ENCODE data around the gene TNFRSF6B.

Gene TNFRSF6B

GRCh38 chr20:63686492-63687321, 9.7 kb upstream of the TNFRSF6B start:
- no peak for DNase-seq

DNA sequence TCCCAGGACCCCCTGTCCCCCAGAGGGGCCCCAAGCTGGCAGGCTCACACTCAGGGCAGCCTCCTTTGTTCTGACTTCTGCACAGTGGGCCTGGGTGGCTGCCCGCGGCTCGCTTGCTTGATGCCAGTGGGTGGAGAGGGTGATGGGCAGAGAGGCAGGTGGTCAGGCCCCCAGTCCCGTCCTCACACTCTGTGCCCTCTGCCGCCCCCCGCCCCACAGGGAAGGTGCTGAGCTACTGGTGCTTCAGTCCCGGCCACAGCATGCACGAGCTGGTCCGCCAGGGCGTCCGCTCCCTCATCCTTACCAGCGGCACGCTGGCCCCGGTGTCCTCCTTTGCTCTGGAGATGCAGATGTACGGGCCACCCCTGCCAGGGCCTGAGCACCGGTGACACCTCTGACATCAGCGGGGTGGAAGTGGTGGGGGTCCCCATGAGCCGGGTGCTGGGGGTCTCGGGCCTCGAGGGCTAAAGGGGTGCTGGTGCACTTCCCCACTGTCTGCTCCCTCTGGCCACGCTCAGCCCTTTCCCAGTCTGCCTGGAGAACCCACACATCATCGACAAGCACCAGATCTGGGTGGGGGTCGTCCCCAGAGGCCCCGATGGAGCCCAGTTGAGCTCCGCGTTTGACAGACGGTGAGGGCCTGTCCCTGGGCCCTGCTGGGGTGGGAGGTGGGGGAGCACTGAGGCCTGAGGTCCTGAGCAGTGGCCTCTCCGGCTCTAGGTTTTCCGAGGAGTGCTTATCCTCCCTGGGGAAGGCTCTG, 8.9 kb upstream of the TNFRSF6B start:
- DNase-seq: no peak

DNA sequence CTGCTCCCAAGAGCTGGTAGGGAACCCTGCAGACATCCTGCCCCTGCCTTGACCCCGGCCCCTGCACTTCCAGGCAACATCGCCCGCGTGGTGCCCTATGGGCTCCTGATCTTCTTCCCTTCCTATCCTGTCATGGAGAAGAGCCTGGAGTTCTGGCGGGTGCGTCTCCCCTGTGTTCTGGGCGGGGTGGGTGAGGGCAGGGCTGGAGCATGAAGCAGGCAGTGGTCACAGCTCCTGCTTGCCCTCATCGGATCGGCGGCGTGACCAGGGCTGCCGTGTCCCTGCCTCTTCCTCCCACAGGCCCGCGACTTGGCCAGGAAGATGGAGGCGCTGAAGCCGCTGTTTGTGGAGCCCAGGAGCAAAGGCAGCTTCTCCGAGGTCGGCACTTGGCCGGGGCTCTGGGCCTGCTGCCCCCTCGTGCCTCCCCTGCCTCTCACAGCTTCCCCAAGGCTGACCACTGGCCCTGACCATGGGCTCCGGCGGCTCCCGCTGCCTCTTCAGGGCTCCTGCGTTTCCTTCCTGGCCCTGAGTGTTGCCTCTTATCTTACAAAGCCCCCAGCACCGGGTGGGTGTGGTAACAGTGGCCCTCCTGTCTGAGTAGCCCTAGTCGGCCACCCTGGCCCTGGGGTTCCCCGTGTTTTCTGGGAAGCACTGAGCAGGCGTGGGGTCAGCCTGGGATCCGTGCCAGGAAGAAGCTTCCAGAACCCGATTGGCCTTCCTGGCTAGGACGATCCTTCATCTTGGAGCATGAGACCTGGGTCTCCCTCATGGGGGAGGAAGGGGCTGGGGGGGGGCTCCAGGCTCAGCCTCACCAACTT, 8.0 kb upstream of the TNFRSF6B start:
- DNase-seq: no peak

DNA sequence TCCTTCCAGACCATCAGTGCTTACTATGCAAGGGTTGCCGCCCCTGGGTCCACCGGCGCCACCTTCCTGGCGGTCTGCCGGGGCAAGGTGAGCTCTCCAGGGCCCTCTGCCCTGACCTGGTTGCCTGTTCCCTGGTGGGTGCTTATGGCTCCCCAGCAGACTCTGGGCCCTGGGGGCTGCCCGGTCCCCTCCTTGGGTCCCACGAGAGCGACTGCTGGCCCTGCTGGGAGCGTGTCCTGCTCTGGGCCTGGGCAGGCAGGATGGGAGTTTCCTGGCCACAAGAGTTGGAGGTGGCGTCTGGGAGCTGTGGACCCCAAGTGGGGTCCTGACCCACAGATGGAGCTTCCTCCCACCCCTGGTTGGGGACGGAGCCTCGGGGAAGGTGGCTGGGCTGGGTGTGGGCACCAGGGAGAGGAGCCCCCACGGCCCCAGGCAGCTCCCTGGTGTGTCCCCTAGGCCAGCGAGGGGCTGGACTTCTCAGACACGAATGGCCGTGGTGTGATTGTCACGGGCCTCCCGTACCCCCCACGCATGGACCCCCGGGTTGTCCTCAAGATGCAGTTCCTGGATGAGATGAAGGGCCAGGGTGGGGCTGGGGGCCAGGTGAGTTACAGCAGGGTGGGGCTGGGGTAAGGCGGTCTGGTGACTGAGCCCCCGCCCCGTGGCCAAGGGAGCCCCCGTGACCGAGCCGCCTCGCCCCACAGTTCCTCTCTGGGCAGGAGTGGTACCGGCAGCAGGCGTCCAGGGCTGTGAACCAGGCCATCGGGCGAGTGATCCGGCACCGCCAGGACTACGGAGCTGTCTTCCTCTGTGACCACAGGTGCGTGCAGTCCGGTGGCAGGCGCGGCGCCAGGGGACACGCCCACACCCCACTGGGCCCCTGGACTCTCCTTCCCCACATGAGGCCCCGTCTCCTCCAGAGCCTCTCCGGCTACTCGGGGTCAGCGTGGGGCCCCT, 7.1 kb upstream of the TNFRSF6B start:
- no peak for DNase-seq

DNA sequence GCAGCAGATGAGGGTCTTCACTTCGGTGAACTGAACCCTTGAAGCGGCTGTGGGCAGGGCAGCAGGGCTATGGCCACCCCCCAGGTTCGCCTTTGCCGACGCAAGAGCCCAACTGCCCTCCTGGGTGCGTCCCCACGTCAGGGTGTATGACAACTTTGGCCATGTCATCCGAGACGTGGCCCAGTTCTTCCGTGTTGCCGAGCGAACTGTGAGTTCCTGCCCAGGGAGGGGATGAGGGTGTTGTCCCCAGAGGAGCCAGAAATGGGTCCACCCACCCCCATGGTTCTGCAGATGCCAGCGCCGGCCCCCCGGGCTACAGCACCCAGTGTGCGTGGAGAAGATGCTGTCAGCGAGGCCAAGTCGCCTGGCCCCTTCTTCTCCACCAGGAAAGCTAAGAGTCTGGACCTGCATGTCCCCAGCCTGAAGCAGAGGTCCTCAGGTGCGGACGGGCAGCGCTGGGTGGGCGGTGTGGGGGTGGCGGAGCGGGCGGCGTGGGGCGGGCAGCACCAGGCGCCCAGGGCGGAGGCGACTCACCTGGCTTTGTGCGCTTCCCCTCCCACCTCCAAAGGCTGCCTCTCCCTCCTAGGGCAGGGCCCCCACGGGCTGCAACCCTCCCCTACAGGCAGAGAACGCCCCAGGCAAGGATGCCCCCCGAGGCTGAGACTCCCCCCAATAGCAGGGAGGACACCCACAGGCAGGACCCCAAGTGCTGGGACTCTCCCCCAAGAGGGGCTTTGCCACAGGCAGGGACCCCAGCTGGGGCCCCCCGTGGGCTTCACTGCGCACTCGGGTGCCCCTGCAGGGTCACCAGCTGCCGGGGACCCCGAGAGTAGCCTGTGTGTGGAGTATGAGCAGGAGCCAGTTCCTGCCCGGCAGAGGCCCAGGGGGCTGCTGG, 6.2 kb upstream of the TNFRSF6B start:
- no peak for DNase-seq

GRCh38 chr20:63690898-63691710, 5.3 kb upstream of the TNFRSF6B start:
- DNase-seq: no peak

- DNase-seq: no peak
These were observed 4.6 kb upstream of the TNFRSF6B start for GRCh38 chr20:63691711-63692435.

DNA sequence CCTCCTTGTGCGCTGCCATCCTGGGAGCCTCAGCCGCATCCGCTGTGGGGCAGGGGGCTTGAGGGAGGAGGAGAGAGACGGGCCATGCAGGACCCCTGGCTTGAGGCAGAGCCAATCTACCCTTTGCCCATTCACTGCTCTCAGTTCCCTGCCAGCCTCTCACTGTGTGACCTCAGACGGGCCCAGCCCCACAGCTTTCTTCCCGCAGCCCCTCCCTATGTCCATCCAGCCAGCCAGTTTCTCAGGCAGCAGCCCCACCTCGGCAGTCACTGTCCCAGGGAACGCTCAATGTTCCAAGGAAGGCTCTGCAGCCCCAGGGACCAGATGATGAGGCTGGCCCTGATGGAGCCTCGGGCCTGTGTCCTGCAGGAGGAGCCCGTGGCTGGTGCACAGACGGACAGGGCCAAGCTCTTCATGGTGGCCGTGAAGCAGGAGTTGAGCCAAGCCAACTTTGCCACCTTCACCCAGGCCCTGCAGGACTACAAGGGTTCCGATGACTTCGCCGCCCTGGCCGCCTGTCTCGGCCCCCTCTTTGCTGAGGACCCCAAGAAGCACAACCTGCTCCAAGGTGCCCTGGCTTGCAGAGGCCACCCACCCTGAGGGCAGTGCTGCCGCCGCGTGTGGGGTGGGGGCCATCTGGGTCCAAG, 3.9 kb upstream of the TNFRSF6B start:
- DNase-seq: no peak

- no peak for DNase-seq
These were observed 3.2 kb upstream of the TNFRSF6B start for GRCh38 chr20:63693083-63693732.

- no peak for DNase-seq
These were observed 2.5 kb upstream of the TNFRSF6B start for GRCh38 chr20:63693733-63694583.

DNA sequence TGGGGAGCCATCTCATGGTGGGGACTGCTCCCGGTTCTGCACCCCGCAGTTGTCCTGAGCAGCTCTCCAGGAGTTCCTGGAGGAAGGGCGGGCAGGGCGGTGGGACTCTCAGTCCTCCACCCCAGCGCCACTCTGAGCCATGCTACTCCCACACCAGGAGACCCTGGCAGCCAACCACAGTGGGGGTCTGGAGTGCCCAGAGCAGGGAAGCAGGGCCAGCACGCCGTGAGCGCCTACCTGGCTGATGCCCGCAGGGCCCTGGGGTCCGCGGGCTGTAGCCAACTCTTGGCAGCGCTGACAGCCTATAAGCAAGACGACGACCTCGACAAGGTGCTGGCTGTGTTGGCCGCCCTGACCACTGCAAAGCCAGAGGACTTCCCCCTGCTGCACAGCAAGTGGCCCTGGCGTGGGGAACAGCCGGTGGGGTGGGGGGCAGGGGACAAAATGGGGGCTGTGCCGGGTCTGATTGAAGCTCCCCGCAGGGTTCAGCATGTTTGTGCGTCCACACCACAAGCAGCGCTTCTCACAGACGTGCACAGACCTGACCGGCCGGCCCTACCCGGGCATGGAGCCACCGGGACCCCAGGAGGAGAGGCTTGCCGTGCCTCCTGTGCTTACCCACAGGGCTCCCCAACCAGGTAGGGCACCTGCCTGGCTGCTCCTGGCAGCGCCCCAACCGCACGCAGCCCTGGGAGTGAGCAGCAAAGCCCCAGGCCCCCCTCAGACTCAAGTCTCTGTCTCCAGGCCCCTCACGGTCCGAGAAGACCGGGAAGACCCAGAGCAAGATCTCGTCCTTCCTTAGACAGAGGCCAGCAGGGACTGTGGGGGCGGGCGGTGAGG, 1.6 kb upstream of the TNFRSF6B start:
- no peak for DNase-seq

DNA sequence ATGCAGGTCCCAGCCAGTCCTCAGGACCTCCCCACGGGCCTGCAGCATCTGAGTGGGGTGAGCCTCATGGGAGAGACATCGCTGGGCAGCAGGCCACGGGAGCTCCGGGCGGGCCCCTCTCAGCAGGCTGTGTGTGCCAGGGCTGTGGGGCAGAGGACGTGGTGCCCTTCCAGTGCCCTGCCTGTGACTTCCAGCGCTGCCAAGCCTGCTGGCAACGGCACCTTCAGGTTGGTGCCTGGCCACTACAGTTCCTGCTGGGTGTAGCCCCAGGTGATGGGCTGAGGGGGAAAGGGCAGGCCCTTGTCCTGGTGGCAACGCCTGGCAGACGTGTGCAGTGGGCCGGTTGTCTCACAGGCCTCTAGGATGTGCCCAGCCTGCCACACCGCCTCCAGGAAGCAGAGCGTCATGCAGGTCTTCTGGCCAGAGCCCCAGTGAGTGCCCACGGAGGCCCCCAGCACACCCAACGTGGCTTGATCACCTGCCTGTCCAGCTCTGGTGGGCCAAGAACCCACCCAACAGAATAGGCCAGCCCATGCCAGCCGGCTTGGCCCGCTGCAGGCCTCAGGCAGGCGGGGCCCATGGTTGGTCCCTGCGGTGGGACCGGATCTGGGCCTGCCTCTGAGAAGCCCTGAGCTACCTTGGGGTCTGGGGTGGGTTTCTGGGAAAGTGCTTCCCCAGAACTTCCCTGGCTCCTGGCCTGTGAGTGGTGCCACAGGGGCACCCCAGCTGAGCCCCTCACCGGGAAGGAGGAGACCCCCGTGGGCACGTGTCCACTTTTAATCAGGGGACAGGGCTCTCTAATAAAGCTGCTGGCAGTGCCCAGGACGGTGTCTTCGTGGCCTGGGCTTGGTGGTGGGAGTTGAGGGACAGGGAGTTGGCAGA, 787 bp upstream of the TNFRSF6B start:
- no peak for DNase-seq

DNA sequence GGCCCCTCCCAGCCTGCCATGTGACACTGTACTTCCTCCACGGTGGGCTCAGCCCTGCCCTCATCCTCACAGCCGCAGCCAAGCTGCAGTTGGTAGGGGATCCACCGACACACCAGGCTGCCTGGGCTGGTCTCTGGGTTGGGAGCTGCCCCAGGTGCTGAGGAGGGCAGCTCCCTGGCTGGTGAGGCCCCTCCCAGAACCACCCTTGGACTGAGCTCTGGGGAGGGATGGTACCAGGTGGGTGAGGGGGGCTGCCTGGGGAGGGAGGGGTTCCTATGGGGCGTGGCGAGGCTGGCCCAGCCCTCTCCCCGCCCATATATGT, 185 bp upstream of the TNFRSF6B start:
- no peak for DNase-seq

GRCh38 chr20:63697357-63697867, 960 bp downstream of the TNFRSF6B start:
- no peak for DNase-seq

DNA sequence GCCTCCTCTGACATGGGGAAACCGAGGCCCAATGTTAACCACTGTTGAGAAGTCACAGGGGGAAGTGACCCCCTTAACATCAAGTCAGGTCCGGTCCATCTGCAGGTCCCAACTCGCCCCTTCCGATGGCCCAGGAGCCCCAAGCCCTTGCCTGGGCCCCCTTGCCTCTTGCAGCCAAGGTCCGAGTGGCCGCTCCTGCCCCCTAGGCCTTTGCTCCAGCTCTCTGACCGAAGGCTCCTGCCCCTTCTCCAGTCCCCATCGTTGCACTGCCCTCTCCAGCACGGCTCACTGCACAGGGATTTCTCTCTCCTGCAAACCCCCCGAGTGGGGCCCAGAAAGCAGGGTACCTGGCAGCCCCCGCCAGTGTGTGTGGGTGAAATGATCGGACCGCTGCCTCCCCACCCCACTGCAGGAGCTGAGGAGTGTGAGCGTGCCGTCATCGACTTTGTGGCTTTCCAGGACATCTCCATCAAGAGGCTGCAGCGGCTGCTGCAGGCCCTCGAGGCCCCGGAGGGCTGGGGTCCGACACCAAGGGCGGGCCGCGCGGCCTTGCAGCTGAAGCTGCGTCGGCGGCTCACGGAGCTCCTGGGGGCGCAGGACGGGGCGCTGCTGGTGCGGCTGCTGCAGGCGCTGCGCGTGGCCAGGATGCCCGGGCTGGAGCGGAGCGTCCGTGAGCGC, 1.6 kb downstream of the TNFRSF6B start:
- DNase-seq: no peak
